A673 (cell line): ENCODE results near the gene AGBL5.

Experiments
- CTCF ChIP-seq: fragments of 300-800, 200-600 bp; sonication (generic); conservative IDR thresholded peaks from 2 replicates; pipeline ENCODE4 v1.5.1; 2017; ENCODE audit warnings: low read depth, mild to moderate bottlenecking, antibody characterized with exemption, low read length, moderate library complexity, mixed read lengths
- EZH2 ChIP-seq: fragments of 200-600 bp; sonication (generic); IDR thresholded peaks from 2 replicates; pipeline ENCODE4 v1.6.1; 2017; ENCODE audit warnings: borderline replicate concordance, low read depth, mild to moderate bottlenecking, mixed read lengths, antibody characterized with exemption, low read length; ENCODE audit not compliant: poor library complexity, severe bottlenecking

DNA sequence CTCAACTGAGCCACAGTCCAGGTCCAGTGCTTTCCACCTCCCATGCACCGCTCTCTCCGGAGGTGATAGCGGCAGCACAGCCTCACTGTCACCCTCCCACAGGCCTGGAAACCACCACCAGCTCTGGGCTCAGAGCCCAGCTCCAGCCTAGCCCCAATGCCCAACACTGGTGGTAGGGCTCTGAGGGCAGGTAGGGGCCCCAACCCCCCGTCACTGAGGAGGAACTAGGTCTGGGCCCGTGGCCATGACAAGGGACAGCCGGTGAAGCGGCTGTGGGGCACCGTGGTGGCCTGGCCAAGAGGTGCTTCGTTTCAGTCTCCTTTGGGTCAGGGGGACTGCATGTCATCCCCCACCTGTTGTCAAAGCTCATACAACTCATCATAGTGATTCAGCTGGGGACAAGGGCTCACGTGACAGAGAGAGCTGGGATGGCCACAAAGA, 24.2 kb upstream of the AGBL5 start:
- TF ChIP-seq CTCF, result no peak
- no peak for TF ChIP-seq EZH2
